HT1080 (cell line): Measurements from ENCODE around the gene STAC. TPM values are rescaled to one million over a fixed set of nuclear protein-coding genes. Genes with fewer than 3 reads are reported as not detected.
A peak's percentile ranks its signal among the peaks of the same experiment; 100 is the strongest.

Source experiments
- DNase-seq: peaks from one replicate; pipeline ENCODE4 v3.0.0-alpha.2; 2015; ENCODE audit warnings: low read depth
- total RNA-seq: library from RNA; depleted of rRNA; stranded (reverse); fragments of >200 nt; shearing (Covaris generic); gene quantifications from 2 replicates; pipeline ENCODE4 v1.2.3, GENCODE V29; 2014

The STAC gene
- total RNA-seq, 1 experiment from 2014 or later = 28.3 TPM

- DNase-seq = no peak
Measured at GRCh38 chr3:36512555-36512954, 132.3 kb downstream of the STAC start.

GRCh38 chr3:36514171-36514570, 133.9 kb downstream of the STAC start:
- DNase-seq = peak; percentile 71

- DNase-seq = no peak
Measured at GRCh38 chr3:36519682-36520081, 139.4 kb downstream of the STAC start.

- no peak for DNase-seq
Measured at GRCh38 chr3:36520241-36521006, 140.1 kb downstream of the STAC start.

- no peak for DNase-seq
Measured at GRCh38 chr3:36521007-36521379, 140.7 kb downstream of the STAC start.

- no peak for DNase-seq
Measured at GRCh38 chr3:36524560-36524959, 144.3 kb downstream of the STAC start.

- DNase-seq = peak; percentile 53
Measured at GRCh38 chr3:36525115-36525801, 145.0 kb downstream of the STAC start.

GRCh38 chr3:36538136-36538749, 157.9 kb downstream of the STAC start:
- DNase-seq = no peak

GRCh38 chr3:36540888-36541518, 160.7 kb downstream of the STAC start:
- peak; percentile 23 for DNase-seq

- DNase-seq = no peak
Measured at GRCh38 chr3:36542186-36542585, 161.9 kb downstream of the STAC start.

GRCh38 chr3:36543276-36543997, 163.1 kb downstream of the STAC start:
- DNase-seq = no peak

- DNase-seq = peak; percentile 49
Measured at GRCh38 chr3:36546226-36546625, 165.9 kb downstream of the STAC start.

- peak; percentile 24 for DNase-seq
Measured at GRCh38 chr3:36548712-36549111, 168.4 kb downstream of the STAC start.

- no peak for DNase-seq
Measured at GRCh38 chr3:36557021-36557707, 176.9 kb downstream of the STAC start.

GRCh38 chr3:36557708-36558421, 177.6 kb downstream of the STAC start:
- no peak for DNase-seq

GRCh38 chr3:36558961-36559360, 178.7 kb downstream of the STAC start:
- no peak for DNase-seq

- no peak for DNase-seq
Measured at GRCh38 chr3:36560685-36561084, 180.4 kb downstream of the STAC start.

- no peak for DNase-seq
Measured at GRCh38 chr3:36561601-36562000, 181.3 kb downstream of the STAC start.

- DNase-seq = no peak
Measured at GRCh38 chr3:36562945-36563344, 182.6 kb downstream of the STAC start.

- DNase-seq = no peak
Measured at GRCh38 chr3:36575241-36575640, 194.9 kb downstream of the STAC start.
